Left ventricle myocardium inferior (tissue), 1 donor: ENCODE data around the gene JAKMIP2. TPM values are rescaled to one million over a fixed set of nuclear protein-coding genes. Genes with fewer than 3 reads are reported as not detected.

Experiments
- DNase-seq: peaks from one replicate; pipeline ENCODE4 v3.0.0-alpha.2; 2020
- H3K27ac ChIP-seq: fragments of 200-600 bp; replicated peaks from 2 replicates; pipeline ENCODE4 v1.8.0; 2021
- H3K27me3 ChIP-seq: fragments of 200-600 bp; 2 replicates; pipeline ENCODE4 v1.8.0; 2021; ENCODE audit warnings: low read depth
- H3K36me3 ChIP-seq: fragments of 200-600 bp; 2 replicates; pipeline ENCODE4 v1.8.0; 2021
- H3K4me1 ChIP-seq: fragments of 200-600 bp; 2 replicates; pipeline ENCODE4 v1.8.0; 2021
- H3K4me3 ChIP-seq: fragments of 200-600 bp; 2 replicates; pipeline ENCODE4 v1.8.0; 2021; ENCODE audit warnings: mild to moderate bottlenecking, moderate library complexity
- H3K9me3 ChIP-seq: fragments of 200-600 bp; replicated peaks from 2 replicates; pipeline ENCODE4 v1.8.0; 2021
- intact Hi-C: fragments of 100-400 bp; cut with micrococcal nuclease; formaldehyde crosslinking; loops from one replicate; pipeline ENCODE4 v1.11.0; 2022
- total RNA-seq: library from RNA; stranded (reverse); fragmentation: NEBNext Ultra II Directional; extraction: Animal tissue kit (Norgen Biotek cat#: 25700); gene quantifications from one replicate; pipeline ENCODE4 v1.2.1, GENCODE V29; 2021
- TF ChIP-seq, protein P1 (sequence below): fragments of 200-600 bp; IDR thresholded peaks from 2 replicates; pipeline ENCODE4 v1.8.0; 2021; ENCODE audit warnings: antibody characterized with exemption, mild to moderate bottlenecking, borderline replicate concordance
- donor health status: DM: no; HTN: yes; CAD: no; lungs with severe emphysema.

The JAKMIP2 gene
- total RNA-seq, 1 donor from 2014 or later: 0.41 TPM

DNA sequence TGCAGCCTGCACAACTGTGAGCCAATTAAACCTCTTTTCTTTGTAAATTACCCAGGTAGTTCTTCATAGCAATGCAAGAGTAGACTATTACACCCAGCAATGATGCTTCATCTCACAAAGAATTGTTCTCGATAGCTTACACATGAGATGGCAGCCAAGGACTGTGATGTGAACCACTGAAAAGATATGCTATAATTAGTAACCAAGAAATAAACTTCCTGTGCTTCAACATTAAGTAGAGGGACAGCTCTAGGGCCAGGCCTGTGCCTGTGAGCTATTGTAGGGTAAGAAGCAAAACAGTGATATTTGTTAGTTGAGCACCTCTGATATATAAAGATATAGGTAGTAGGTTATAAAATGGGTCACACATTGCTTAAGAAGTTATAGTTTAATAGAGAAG, 230.9 kb downstream of the JAKMIP2 start:
- DNase-seq: no peak
- intact Hi-C loops: loop anchor here (5.0 kb wide), 1 partner anchor 94 kb away; no protein-coding TSS in a partner anchor
- no peak overlapping the region for H3K4me3 ChIP-seq
- peaks cover 6% of the 10 kb centered on the region for H3K9me3 ChIP-seq
- H3K36me3 ChIP-seq: no peaks in the 10 kb centered on the region
- TF ChIP-seq, protein P1, sequence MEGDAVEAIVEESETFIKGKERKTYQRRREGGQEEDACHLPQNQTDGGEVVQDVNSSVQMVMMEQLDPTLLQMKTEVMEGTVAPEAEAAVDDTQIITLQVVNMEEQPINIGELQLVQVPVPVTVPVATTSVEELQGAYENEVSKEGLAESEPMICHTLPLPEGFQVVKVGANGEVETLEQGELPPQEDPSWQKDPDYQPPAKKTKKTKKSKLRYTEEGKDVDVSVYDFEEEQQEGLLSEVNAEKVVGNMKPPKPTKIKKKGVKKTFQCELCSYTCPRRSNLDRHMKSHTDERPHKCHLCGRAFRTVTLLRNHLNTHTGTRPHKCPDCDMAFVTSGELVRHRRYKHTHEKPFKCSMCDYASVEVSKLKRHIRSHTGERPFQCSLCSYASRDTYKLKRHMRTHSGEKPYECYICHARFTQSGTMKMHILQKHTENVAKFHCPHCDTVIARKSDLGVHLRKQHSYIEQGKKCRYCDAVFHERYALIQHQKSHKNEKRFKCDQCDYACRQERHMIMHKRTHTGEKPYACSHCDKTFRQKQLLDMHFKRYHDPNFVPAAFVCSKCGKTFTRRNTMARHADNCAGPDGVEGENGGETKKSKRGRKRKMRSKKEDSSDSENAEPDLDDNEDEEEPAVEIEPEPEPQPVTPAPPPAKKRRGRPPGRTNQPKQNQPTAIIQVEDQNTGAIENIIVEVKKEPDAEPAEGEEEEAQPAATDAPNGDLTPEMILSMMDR: no peak
- peak overlapping the region; percentile 24 for H3K27ac ChIP-seq
- H3K27me3 ChIP-seq: no peaks in the 10 kb centered on the region
- peaks cover 34% of the 10 kb centered on the region for H3K4me1 ChIP-seq

DNA sequence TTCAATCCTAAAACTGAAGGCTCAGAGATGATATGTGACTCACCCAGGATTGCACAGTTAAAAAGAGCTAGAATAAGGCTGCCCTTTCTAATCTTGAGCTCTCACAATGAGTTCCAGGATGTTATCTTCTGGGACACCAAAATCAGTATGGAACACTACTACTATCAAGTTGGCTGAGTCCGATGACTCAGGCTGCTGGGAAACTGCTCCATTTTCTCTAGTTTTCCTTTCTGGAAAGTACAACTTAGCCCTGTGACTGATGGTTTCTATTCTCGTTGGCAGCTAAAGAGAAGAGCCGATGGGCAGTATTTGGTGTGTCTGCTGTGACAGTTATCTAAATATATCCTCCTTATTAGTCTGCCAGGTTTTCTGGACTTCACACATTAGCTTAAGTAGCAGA, 234.8 kb downstream of the JAKMIP2 start:
- Histone ChIP-seq H3K4me3 (no peak overlapping the region), H3K36me3 (no peaks in the 10 kb centered on the region), H3K27me3 (no peaks in the 10 kb centered on the region), H3K9me3 (peaks cover 6% of the 10 kb centered on the region), H3K27ac (peak overlapping the region; percentile 46), H3K4me1 (peaks cover 17% of the 10 kb centered on the region)
- TF ChIP-seq, protein P1: no peak
- DNase-seq: no peak
- intact Hi-C loops: no loop called here

DNA sequence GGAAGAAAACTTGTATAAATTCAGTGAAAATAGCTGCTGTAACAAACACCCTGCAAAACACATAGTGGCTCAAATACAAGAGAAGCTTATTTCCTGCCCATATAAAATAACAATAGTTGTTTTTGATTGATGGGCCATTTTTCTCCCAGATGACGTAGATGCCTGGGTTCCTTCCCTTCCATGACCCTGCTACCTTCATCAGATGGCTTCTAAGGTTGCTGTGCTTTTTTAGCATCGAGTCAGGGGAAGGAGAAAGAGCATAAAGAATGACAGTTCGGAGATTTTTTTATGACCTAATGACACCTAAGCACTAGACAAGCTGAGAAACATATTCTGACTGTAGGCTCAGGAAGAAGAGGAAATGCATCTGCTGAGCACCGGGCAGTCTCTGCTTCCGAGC, 238.0 kb downstream of the JAKMIP2 start:
- DNase-seq: no peak
- H3K36me3 ChIP-seq: no peaks in the 10 kb centered on the region
- TF ChIP-seq, protein P1: no peak
- H3K9me3 ChIP-seq: no peaks in the 10 kb centered on the region
- H3K4me3 ChIP-seq: no peak overlapping the region
- no peaks in the 10 kb centered on the region for H3K27me3 ChIP-seq
- intact Hi-C loops: no loop called here
- no peak overlapping the region for H3K27ac ChIP-seq
- peaks cover 8% of the 10 kb centered on the region for H3K4me1 ChIP-seq

DNA sequence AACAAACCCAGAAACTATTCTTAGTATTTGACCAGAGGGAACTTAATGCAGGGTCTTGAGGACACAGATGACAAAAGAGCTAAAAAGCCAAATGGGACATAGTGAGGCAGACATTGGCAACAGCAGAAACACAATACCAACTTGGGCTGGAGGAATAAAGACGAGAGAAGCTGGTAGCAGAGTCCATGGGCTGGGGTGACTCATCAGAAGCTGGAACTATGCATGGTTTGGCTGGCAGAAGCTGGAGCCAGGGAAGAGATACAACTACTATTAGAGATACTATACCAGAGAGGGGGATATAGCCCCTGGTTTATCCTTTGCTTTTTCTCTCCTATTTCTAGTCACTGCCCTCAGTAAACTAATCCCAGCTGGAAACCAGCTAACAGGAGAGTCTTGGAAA, 243.5 kb downstream of the JAKMIP2 start:
- TF ChIP-seq, protein P1: no peak
- intact Hi-C loops: no loop called here
- Histone ChIP-seq H3K36me3 (no peaks in the 10 kb centered on the region), H3K27me3 (peaks cover 6% of the 10 kb centered on the region), H3K9me3 (no peaks in the 10 kb centered on the region), H3K4me3 (no peak overlapping the region), H3K27ac (no peak overlapping the region), H3K4me1 (peaks cover 9% of the 10 kb centered on the region)
- DNase-seq: no peak

DNA sequence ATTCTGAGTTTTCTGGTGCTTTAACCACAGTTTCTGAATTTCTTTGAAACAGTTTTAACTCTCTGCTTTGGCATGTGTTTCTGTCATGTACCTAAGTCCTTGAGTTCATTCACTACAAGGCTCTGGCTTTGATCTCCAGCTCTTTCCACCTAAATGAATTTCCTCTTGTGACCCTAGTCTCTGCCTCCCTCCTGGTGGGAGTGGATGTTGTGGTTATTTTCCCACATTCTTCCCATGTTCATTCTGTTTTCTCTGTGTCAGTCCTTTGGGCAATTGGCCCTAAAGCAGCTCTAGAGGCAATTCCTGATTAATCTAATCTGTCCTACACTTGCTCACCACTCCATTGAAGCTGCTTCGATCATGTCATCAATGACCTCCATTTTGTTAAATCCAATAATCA, 244.3 kb downstream of the JAKMIP2 start:
- Histone ChIP-seq H3K9me3 (no peaks in the 10 kb centered on the region), H3K36me3 (no peaks in the 10 kb centered on the region), H3K4me1 (peaks cover 9% of the 10 kb centered on the region), H3K27ac (no peak overlapping the region), H3K27me3 (peaks cover 6% of the 10 kb centered on the region), H3K4me3 (no peak overlapping the region)
- TF ChIP-seq, protein P1: no peak
- intact Hi-C loops: no loop called here
- no peak for DNase-seq

Other genes starting within 250 kb of the JAKMIP2 start
- gene SPINK1, start 48.9 kb upstream of the JAKMIP2 start, total RNA-seq: 1.2 TPM
- not detected for gene SCGB3A2, start 96.0 kb upstream of the JAKMIP2 start, total RNA-seq
- gene C5orf46, start 123.8 kb upstream of the JAKMIP2 start, total RNA-seq: 12.0 TPM